ENCODE results near the gene ACP2.
A peak's percentile ranks its signal among the peaks of the same experiment; 100 is the strongest.
"Not testable (repeated sequence)": the region's sequence is repeated elsewhere in the genome, so short reads cannot be mapped to it uniquely, and the experiment has no call there.

ACP2 gene

DNA sequence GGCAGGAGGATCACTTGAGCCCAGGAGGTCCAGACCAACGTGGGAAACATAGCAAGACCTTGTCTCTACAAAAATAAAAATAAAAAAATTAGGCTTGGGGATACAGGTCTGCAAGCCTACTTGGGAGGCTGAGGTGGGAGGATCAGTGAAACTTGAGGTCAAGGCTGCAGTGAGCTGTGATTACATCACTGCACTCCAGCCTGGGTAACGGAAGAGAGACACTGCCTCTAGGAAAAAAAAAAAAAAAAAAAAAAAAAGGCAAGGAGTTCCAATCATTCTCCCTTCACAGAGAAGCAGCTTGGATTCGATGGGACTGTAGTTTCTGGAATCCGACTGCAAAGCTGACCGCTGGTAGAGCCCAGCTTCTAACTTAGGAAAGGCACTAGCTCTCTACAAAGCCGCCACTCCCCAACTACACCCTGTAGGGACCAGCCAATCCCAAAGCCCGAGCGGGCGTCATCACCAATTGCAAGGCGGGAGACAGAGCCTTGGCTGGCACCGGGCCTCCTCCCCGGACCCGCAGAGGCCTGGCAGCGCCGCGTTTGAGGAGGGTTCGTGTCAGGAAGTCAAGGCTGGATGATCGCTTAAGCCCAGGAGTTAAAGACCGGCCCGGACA, 34.6 kb downstream of the ACP2 start:
- no peaks in the 10 kb centered on the region for H3K9me3 ChIP-seq (ENCODE audit: low read length)
- peak overlapping the region; percentile 51 for H3K9ac ChIP-seq (ENCODE audit: low read length)
- no peaks in the 10 kb centered on the region for H3K9me2 ChIP-seq (ENCODE audit: low read depth, low read length)
- peaks cover 3% of the 10 kb centered on the region; the same call in 1 of the 2 replicates for H3K36me3 ChIP-seq (ENCODE audit: insufficient read depth, low read length)
- peaks cover 43% of the 10 kb centered on the region for H3K4me1 ChIP-seq (ENCODE audit: insufficient read depth, low read length, severe bottlenecking)
- TF ChIP-seq EZH2 (IDR thresholded peaks at IDR 0.05; ENCODE audit: borderline replicate concordance, low read length): no peak
- TF ChIP-seq, protein P1, sequence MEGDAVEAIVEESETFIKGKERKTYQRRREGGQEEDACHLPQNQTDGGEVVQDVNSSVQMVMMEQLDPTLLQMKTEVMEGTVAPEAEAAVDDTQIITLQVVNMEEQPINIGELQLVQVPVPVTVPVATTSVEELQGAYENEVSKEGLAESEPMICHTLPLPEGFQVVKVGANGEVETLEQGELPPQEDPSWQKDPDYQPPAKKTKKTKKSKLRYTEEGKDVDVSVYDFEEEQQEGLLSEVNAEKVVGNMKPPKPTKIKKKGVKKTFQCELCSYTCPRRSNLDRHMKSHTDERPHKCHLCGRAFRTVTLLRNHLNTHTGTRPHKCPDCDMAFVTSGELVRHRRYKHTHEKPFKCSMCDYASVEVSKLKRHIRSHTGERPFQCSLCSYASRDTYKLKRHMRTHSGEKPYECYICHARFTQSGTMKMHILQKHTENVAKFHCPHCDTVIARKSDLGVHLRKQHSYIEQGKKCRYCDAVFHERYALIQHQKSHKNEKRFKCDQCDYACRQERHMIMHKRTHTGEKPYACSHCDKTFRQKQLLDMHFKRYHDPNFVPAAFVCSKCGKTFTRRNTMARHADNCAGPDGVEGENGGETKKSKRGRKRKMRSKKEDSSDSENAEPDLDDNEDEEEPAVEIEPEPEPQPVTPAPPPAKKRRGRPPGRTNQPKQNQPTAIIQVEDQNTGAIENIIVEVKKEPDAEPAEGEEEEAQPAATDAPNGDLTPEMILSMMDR (IDR thresholded peaks at IDR 0.05; ENCODE audit: low read length): no peak
- H3K27ac ChIP-seq (ENCODE audit: low read depth, low read length, poor library complexity, severe bottlenecking): peak overlapping the region; percentile 51
- no peaks in the 10 kb centered on the region for H3F3A ChIP-seq (ENCODE audit: insufficient read depth, low read length)
- H3K4me2 ChIP-seq (ENCODE audit: low read length): peak overlapping the region; percentile 86
- no peaks in the 10 kb centered on the region for H4K20me1 ChIP-seq (ENCODE audit: insufficient read depth, low read length)
- no peak overlapping the region for H2AFZ ChIP-seq (ENCODE audit: low read length)
- H3K79me2 ChIP-seq (ENCODE audit: insufficient read depth, low read length): no peaks in the 10 kb centered on the region
- no peaks in the 10 kb centered on the region for H3K27me3 ChIP-seq (ENCODE audit: insufficient read depth, low read length)
- H3K4me3 ChIP-seq (ENCODE audit: low read depth, low read length, poor library complexity, severe bottlenecking): peak overlapping the region; percentile 74

GRCh38 chr11:47212938-47213337, 35.7 kb downstream of the ACP2 start:
- no peak overlapping the region for H3K27ac ChIP-seq (ENCODE audit: low read depth, low read length, poor library complexity, severe bottlenecking)
- no peaks in the 10 kb centered on the region for H3K9me3 ChIP-seq (ENCODE audit: low read length)
- H3K9me2 ChIP-seq (ENCODE audit: low read depth, low read length): no peaks in the 10 kb centered on the region
- peaks cover 32% of the 10 kb centered on the region for H3K4me1 ChIP-seq (ENCODE audit: insufficient read depth, low read length, severe bottlenecking)
- no peak overlapping the region for H3K4me2 ChIP-seq (ENCODE audit: low read length)
- H3K79me2 ChIP-seq (ENCODE audit: insufficient read depth, low read length): no peaks in the 10 kb centered on the region
- H4K20me1 ChIP-seq (ENCODE audit: insufficient read depth, low read length): no peaks in the 10 kb centered on the region
- H3K36me3 ChIP-seq (ENCODE audit: insufficient read depth, low read length): peaks cover 2% of the 10 kb centered on the region; the same call in 1 of the 2 replicates
- TF ChIP-seq, protein P1 (IDR thresholded peaks at IDR 0.05; ENCODE audit: low read length): no peak
- no peak for TF ChIP-seq EZH2 (IDR thresholded peaks at IDR 0.05; ENCODE audit: borderline replicate concordance, low read length)
- H3K9ac ChIP-seq (ENCODE audit: low read length): no peak overlapping the region
- H3K4me3 ChIP-seq (ENCODE audit: low read depth, low read length, poor library complexity, severe bottlenecking): no peak overlapping the region
- H3K27me3 ChIP-seq (ENCODE audit: insufficient read depth, low read length): no peaks in the 10 kb centered on the region
- H2AFZ ChIP-seq (ENCODE audit: low read length): no peak overlapping the region
- H3F3A ChIP-seq (ENCODE audit: insufficient read depth, low read length): no peaks in the 10 kb centered on the region

- Histone ChIP-seq H3K36me3 (ENCODE audit: insufficient read depth, low read length) (no peaks in the 10 kb centered on the region), H2AFZ (ENCODE audit: low read length) (no peak overlapping the region), H3K27ac (ENCODE audit: low read depth, low read length, poor library complexity, severe bottlenecking) (no peak overlapping the region), H3K9me2 (ENCODE audit: low read depth, low read length) (no peaks in the 10 kb centered on the region), H3K27me3 (ENCODE audit: insufficient read depth, low read length) (no peaks in the 10 kb centered on the region), H3F3A (ENCODE audit: insufficient read depth, low read length) (no peaks in the 10 kb centered on the region), H3K4me3 (ENCODE audit: low read depth, low read length, poor library complexity, severe bottlenecking) (no peak overlapping the region), H3K4me1 (ENCODE audit: insufficient read depth, low read length, severe bottlenecking) (no peaks in the 10 kb centered on the region), H3K9ac (ENCODE audit: low read length) (no peak overlapping the region), H3K79me2 (ENCODE audit: insufficient read depth, low read length) (no peaks in the 10 kb centered on the region), H4K20me1 (ENCODE audit: insufficient read depth, low read length) (no peaks in the 10 kb centered on the region), H3K9me3 (ENCODE audit: low read length) (no peaks in the 10 kb centered on the region), H3K4me2 (ENCODE audit: low read length) (no peak overlapping the region)
- TF ChIP-seq, protein P1 (IDR thresholded peaks at IDR 0.05; ENCODE audit: low read length): no peak
- no peak for TF ChIP-seq EZH2 (IDR thresholded peaks at IDR 0.05; ENCODE audit: borderline replicate concordance, low read length)
Measured at GRCh38 chr11:47208628-47209027, 40.0 kb downstream of the ACP2 start.

DNA sequence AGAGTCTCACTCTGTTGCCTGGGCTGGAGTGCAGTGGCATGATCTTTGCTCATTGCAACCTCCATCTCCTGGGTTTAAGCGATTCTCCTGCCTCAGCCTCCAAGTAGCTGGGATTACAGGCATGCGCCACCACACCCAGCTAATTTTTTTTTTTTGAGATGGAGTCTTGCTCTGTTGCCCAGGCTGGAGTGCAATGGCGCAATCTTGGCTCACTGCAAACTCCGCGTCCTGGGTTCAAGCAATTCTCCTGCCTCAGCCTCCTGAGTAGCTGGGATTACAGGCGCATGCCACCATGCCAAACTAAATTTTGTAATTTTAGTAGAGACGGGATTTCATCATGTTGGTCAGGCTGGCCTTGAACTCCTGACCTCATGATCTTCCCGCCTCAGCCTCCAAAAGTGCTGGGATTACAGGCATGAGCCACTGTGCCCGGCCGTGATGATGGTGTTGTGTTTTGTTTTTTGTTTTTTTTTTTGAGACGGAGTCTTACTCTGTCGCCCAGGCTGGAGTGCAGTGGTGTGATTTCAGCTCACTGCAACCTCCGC, 40.5 kb downstream of the ACP2 start:
- H3K27me3 ChIP-seq (ENCODE audit: insufficient read depth, low read length); H4K20me1 ChIP-seq (ENCODE audit: insufficient read depth, low read length); H2AFZ ChIP-seq (ENCODE audit: low read length); H3K36me3 ChIP-seq (ENCODE audit: insufficient read depth, low read length); H3K4me3 ChIP-seq (ENCODE audit: low read depth, low read length, poor library complexity, severe bottlenecking); H3K4me2 ChIP-seq (ENCODE audit: low read length); H3K9me2 ChIP-seq (ENCODE audit: low read depth, low read length); H3K9ac ChIP-seq (ENCODE audit: low read length); H3K4me1 ChIP-seq (ENCODE audit: insufficient read depth, low read length, severe bottlenecking); H3K27ac ChIP-seq (ENCODE audit: low read depth, low read length, poor library complexity, severe bottlenecking); H3K79me2 ChIP-seq (ENCODE audit: insufficient read depth, low read length); H3F3A ChIP-seq (ENCODE audit: insufficient read depth, low read length); H3K9me3 ChIP-seq (ENCODE audit: low read length): not testable (repeated sequence)
